Activated naive CD4-positive, alpha-beta T cell treated with anti-CD3 and anti-CD28 coated beads for 36 hours (primary cell): ENCODE measurements around the gene FLNA. TPM values are rescaled to one million over a fixed set of nuclear protein-coding genes. Genes with fewer than 3 reads are reported as not detected.

Experiments
- CTCF ChIA-PET: fragments of 350-600 bp; sonication (Branson Sonifier 250); formaldehyde crosslinking; loops from one replicate; lab custom pipeline; 2021; ENCODE audit warnings: antibody characterized with exemption; lab: Charles Lee
- DNase-seq: peaks from one replicate; pipeline ENCODE4 v3.0.0-alpha.2; 2020
- H3K27ac Mint-ChIP-seq: one replicate; pipeline ENCODE4 v1.8.0; 2021; ENCODE audit warnings: mild to moderate bottlenecking, mixed read lengths
- H3K27me3 Mint-ChIP-seq: one replicate; pipeline ENCODE4 v1.8.0; 2021; ENCODE audit warnings: low read depth, mixed read lengths
- H3K36me3 Mint-ChIP-seq: one replicate; pipeline ENCODE4 v1.8.0; 2021; ENCODE audit warnings: low read depth, mixed read lengths
- H3K4me1 Mint-ChIP-seq: one replicate; pipeline ENCODE4 v1.8.0; 2021; ENCODE audit warnings: low read depth, mixed read lengths
- H3K4me3 Mint-ChIP-seq: one replicate; pipeline ENCODE4 v1.8.0; 2021; ENCODE audit warnings: mild to moderate bottlenecking, moderate library complexity, mixed read lengths
- H3K9me3 Mint-ChIP-seq: one replicate; pipeline ENCODE4 v1.8.0; 2021; ENCODE audit warnings: mixed read lengths
- intact Hi-C: fragments of 100-400 bp; cut with micrococcal nuclease; formaldehyde crosslinking; loops from one replicate; pipeline ENCODE4 v1.15.1; 2023
- total RNA-seq, 2 experiments: library from RNA; stranded (reverse); gene quantifications; one replicate each; pipeline ENCODE4 v1.2.3, GENCODE V29; 2021

Gene FLNA
- total RNA-seq, 2 experiments from 2014 or later, result 398 to 404 TPM

- no peaks in the 10 kb centered on the region for H3K27me3 Mint-ChIP-seq
- peak; percentile 70 for DNase-seq
- H3K4me3 Mint-ChIP-seq, result peak overlapping the region; percentile 86
- peaks cover 10% of the 10 kb centered on the region for H3K36me3 Mint-ChIP-seq
- CTCF ChIA-PET, result no interaction called here
- H3K4me1 Mint-ChIP-seq, result peaks cover 22% of the 10 kb centered on the region
- peak overlapping the region; percentile 88 for H3K27ac Mint-ChIP-seq
- H3K9me3 Mint-ChIP-seq, result no peaks in the 10 kb centered on the region
- intact Hi-C loops, result loop anchor here (1.0 to 5.0 kb wide), 4 partner anchors 43 to 398 kb away; partner anchors contain the start of genes GDI1, HCFC1 and MECP2
These were observed 4.8 kb downstream of the FLNA start for GRCh38 chrX:154369449-154370299.

GRCh38 chrX:154368630-154369448, 5.6 kb downstream of the FLNA start:
- CTCF ChIA-PET, result no interaction called here
- intact Hi-C loops, result loop anchor here (1.0 kb wide), 1 partner anchor 398 kb away; the partner anchor contains the start of gene HCFC1
- Mint-ChIP-seq H3K36me3 (peaks cover 11% of the 10 kb centered on the region), H3K4me3 (peak overlapping the region; percentile 86), H3K27ac (peak overlapping the region; percentile 87), H3K9me3 (no peaks in the 10 kb centered on the region), H3K27me3 (no peaks in the 10 kb centered on the region), H3K4me1 (peaks cover 22% of the 10 kb centered on the region)
- DNase-seq, result peak; percentile 93

GRCh38 chrX:154367474-154368308, 6.7 kb downstream of the FLNA start:
- DNase-seq, result no peak
- H3K4me1 Mint-ChIP-seq, result peaks cover 16% of the 10 kb centered on the region
- H3K36me3 Mint-ChIP-seq, result peaks cover 14% of the 10 kb centered on the region
- no peaks in the 10 kb centered on the region for H3K9me3 Mint-ChIP-seq
- H3K27me3 Mint-ChIP-seq, result no peaks in the 10 kb centered on the region
- CTCF ChIA-PET, result no interaction called here
- peak overlapping the region; percentile 87 for H3K27ac Mint-ChIP-seq
- intact Hi-C loops, result no loop called here
- H3K4me3 Mint-ChIP-seq, result peak overlapping the region; percentile 48

- Mint-ChIP-seq H3K36me3 (peaks cover 14% of the 10 kb centered on the region), H3K4me1 (peaks cover 9% of the 10 kb centered on the region), H3K27ac (no peak overlapping the region), H3K4me3 (no peak overlapping the region), H3K27me3 (no peaks in the 10 kb centered on the region), H3K9me3 (no peaks in the 10 kb centered on the region)
- intact Hi-C loops, result no loop called here
- CTCF ChIA-PET, result no interaction called here
- no peak for DNase-seq
These were observed 7.8 kb downstream of the FLNA start for GRCh38 chrX:154366666-154367055.

GRCh38 chrX:154365997-154366665, 8.3 kb downstream of the FLNA start:
- peaks cover 9% of the 10 kb centered on the region for H3K4me1 Mint-ChIP-seq
- H3K4me3 Mint-ChIP-seq, result no peak overlapping the region
- DNase-seq, result no peak
- H3K9me3 Mint-ChIP-seq, result no peaks in the 10 kb centered on the region
- no peak overlapping the region for H3K27ac Mint-ChIP-seq
- no peaks in the 10 kb centered on the region for H3K27me3 Mint-ChIP-seq
- intact Hi-C loops, result no loop called here
- peaks cover 14% of the 10 kb centered on the region for H3K36me3 Mint-ChIP-seq
- CTCF ChIA-PET, result no interaction called here

GRCh38 chrX:154365052-154365600, 9.3 kb downstream of the FLNA start:
- intact Hi-C loops, result no loop called here
- H3K27me3 Mint-ChIP-seq, result no peaks in the 10 kb centered on the region
- CTCF ChIA-PET, result no interaction called here
- H3K4me1 Mint-ChIP-seq, result peaks cover 9% of the 10 kb centered on the region
- no peak for DNase-seq
- peak overlapping the region; percentile 30 for H3K27ac Mint-ChIP-seq
- H3K4me3 Mint-ChIP-seq, result no peak overlapping the region
- no peaks in the 10 kb centered on the region for H3K9me3 Mint-ChIP-seq
- peaks cover 15% of the 10 kb centered on the region for H3K36me3 Mint-ChIP-seq

GRCh38 chrX:154363706-154364439, 10.6 kb downstream of the FLNA start:
- CTCF ChIA-PET, result no interaction called here
- no peak for DNase-seq
- no peak overlapping the region for H3K27ac Mint-ChIP-seq
- H3K4me3 Mint-ChIP-seq, result no peak overlapping the region
- peaks cover 12% of the 10 kb centered on the region for H3K36me3 Mint-ChIP-seq
- H3K27me3 Mint-ChIP-seq, result no peaks in the 10 kb centered on the region
- intact Hi-C loops, result no loop called here
- peaks cover 9% of the 10 kb centered on the region for H3K4me1 Mint-ChIP-seq
- no peaks in the 10 kb centered on the region for H3K9me3 Mint-ChIP-seq

GRCh38 chrX:154362085-154362742, 12.2 kb downstream of the FLNA start:
- no peak for DNase-seq
- intact Hi-C loops, result no loop called here
- Mint-ChIP-seq H3K27ac (no peak overlapping the region), H3K4me1 (peaks cover 5% of the 10 kb centered on the region), H3K27me3 (no peaks in the 10 kb centered on the region), H3K4me3 (no peak overlapping the region), H3K36me3 (peaks cover 10% of the 10 kb centered on the region), H3K9me3 (no peaks in the 10 kb centered on the region)
- CTCF ChIA-PET, result interaction anchor here (0.7 to 1.3 kb wide), 2 partner anchors 11 to 20 kb away, joined by 3 to 4 read pairs; no protein-coding TSS in a partner anchor

GRCh38 chrX:154360155-154360713, 14.2 kb downstream of the FLNA start:
- Mint-ChIP-seq H3K4me1 (peaks cover 7% of the 10 kb centered on the region), H3K4me3 (no peak overlapping the region), H3K9me3 (no peaks in the 10 kb centered on the region), H3K27ac (no peak overlapping the region), H3K36me3 (peaks cover 13% of the 10 kb centered on the region), H3K27me3 (no peaks in the 10 kb centered on the region)
- intact Hi-C loops, result no loop called here
- DNase-seq, result no peak
- CTCF ChIA-PET, result no interaction called here

GRCh38 chrX:154359362-154360154, 14.9 kb downstream of the FLNA start:
- CTCF ChIA-PET, result no interaction called here
- Mint-ChIP-seq H3K27me3 (no peaks in the 10 kb centered on the region), H3K9me3 (no peaks in the 10 kb centered on the region), H3K36me3 (peaks cover 11% of the 10 kb centered on the region), H3K27ac (no peak overlapping the region), H3K4me1 (peaks cover 7% of the 10 kb centered on the region), H3K4me3 (no peak overlapping the region)
- no peak for DNase-seq
- intact Hi-C loops, result no loop called here
